Middle frontal gyrus (tissue), 1 donor: ENCODE results near the gene TESK2.

ENCODE experiments used
- DNase-seq: peaks from one replicate; pipeline ENCODE4 v3.0.0-alpha.2; 2015; ENCODE audit warnings: low spot score; ENCODE audit errors: extremely low spot score

TESK2 gene

GRCh38 chr1:45306319-45306718 is 184.6 kb downstream of the TESK2 start:
- no peak for DNase-seq

GRCh38 chr1:45305231-45305630 is 185.7 kb downstream of the TESK2 start:
- DNase-seq: no peak

GRCh38 chr1:45304311-45305081 is 186.5 kb downstream of the TESK2 start:
- no peak for DNase-seq

- peak; percentile 90 for DNase-seq
Measured at GRCh38 chr1:45303520-45304310, 187.2 kb downstream of the TESK2 start.

GRCh38 chr1:45302505-45303150 is 188.3 kb downstream of the TESK2 start:
- DNase-seq: no peak

- DNase-seq: no peak
Measured at GRCh38 chr1:45300669-45300997, 190.3 kb downstream of the TESK2 start.

GRCh38 chr1:45299981-45300668 is 190.8 kb downstream of the TESK2 start:
- DNase-seq: peak; percentile 64

- DNase-seq: no peak
Measured at GRCh38 chr1:45299296-45299695, 191.7 kb downstream of the TESK2 start.

- DNase-seq: no peak
Measured at GRCh38 chr1:45297666-45298356, 193.2 kb downstream of the TESK2 start.
